OCI-LY7 (cell line): Measurements from ENCODE around the gene ENAH. TPM values are rescaled to one million over a fixed set of nuclear protein-coding genes. Genes with fewer than 3 reads are reported as not detected.
"Not testable (repeated sequence)": the region's sequence is repeated elsewhere in the genome, so short reads cannot be mapped to it uniquely, and the experiment has no call there.

Source experiments
- BruUV-seq: library from RNA; stranded (reverse); fragments of 400-500 nt; replicated peaks from 2 replicates; lab custom pipeline; 2021; lab: Mats Ljungman, UMichigan
- CTCF ChIA-PET: fragments of 300-600 bp; sonication (Branson Sonifier 250); formaldehyde crosslinking; loops from one replicate; lab custom pipeline; 2022; ENCODE audit warnings: antibody characterized with exemption; ENCODE audit not compliant: unreplicated experiment; lab: Charles Lee
- POLR2A ChIA-PET: fragments of 300-600 bp; sonication (Branson Sonifier 250); formaldehyde crosslinking; loops from one replicate; lab custom pipeline; 2022; ENCODE audit warnings: antibody characterized with exemption; lab: Charles Lee
- DNase-seq: peaks from one replicate; pipeline ENCODE4 v3.0.0-alpha.2; 2015; ENCODE audit warnings: low spot score
- H2AFZ ChIP-seq: fragments of 200-600 bp; sonication (generic), shearing (Covaris generic); 2 replicates; pipeline ENCODE4 v1.6.1; 2014; ENCODE audit warnings: mild to moderate bottlenecking, antibody characterized with exemption, low read length, moderate library complexity
- H3K27ac ChIP-seq: fragments of 200-600 bp; sonication (generic); 2 replicates; pipeline ENCODE4 v1.5.1; 2014; ENCODE audit warnings: mixed run types, low read depth, mild to moderate bottlenecking, moderate library complexity, low read length, inconsistent platforms; ENCODE audit not compliant: poor library complexity, severe bottlenecking
- H3K36me3 ChIP-seq: fragments of 200-600 bp; sonication (generic); 2 replicates; pipeline ENCODE4 v1.6.1; 2014; ENCODE audit warnings: mild to moderate bottlenecking, antibody characterized with exemption, low read length, moderate library complexity, mixed read lengths; ENCODE audit not compliant: insufficient read depth
- H3K4me1 ChIP-seq: fragments of 200-600 bp; sonication (generic); 2 replicates; pipeline ENCODE4 v1.5.1; 2014; ENCODE audit warnings: mild to moderate bottlenecking, low read length; ENCODE audit not compliant: insufficient read depth, poor library complexity, severe bottlenecking
- H3K4me2 ChIP-seq: fragments of 200-600 bp; sonication (generic); 2 replicates; pipeline ENCODE4 v1.6.1; 2014; ENCODE audit warnings: mild to moderate bottlenecking, low read length
- H3K4me3 ChIP-seq: fragments of 200-600 bp; sonication (generic); 2 replicates; pipeline ENCODE4 v1.5.1; 2014; ENCODE audit warnings: mild to moderate bottlenecking, low read depth, low read length; ENCODE audit not compliant: poor library complexity, severe bottlenecking
- H3K79me2 ChIP-seq: fragments of 200-600 bp; sonication (generic); 2 replicates; pipeline ENCODE4 v1.6.1; 2016; ENCODE audit warnings: low read depth, mild to moderate bottlenecking, low read length, moderate library complexity, mixed read lengths; ENCODE audit not compliant: insufficient read depth
- H3K9me2 ChIP-seq: fragments of 200-600 bp; sonication (generic); 2 replicates; pipeline ENCODE4 v1.6.1; 2016; ENCODE audit warnings: mild to moderate bottlenecking, low read length, mixed read lengths; ENCODE audit not compliant: insufficient read depth
- H3K9me3 ChIP-seq: fragments of 200-600 bp; sonication (generic); 2 replicates; pipeline ENCODE4 v1.6.1; 2014; ENCODE audit warnings: mild to moderate bottlenecking, mixed run types, low read length, mixed read lengths
- H4K20me1 ChIP-seq: fragments of 200-600 bp; sonication (generic); 2 replicates; pipeline ENCODE4 v1.6.1; 2014; ENCODE audit warnings: mild to moderate bottlenecking, antibody characterized with exemption, low read length, moderate library complexity, mixed read lengths; ENCODE audit not compliant: insufficient read depth
- EZH2phosphoT487 ChIP-seq: fragments of 200-600 bp; sonication (generic); IDR thresholded peaks from 2 replicates; pipeline ENCODE4 v1.6.1; 2018; ENCODE audit warnings: low read depth, borderline replicate concordance, mild to moderate bottlenecking, mixed run types, antibody characterized with exemption, low read length, moderate library complexity, mixed read lengths
- intact Hi-C: fragments of 100-400 bp; cut with micrococcal nuclease; formaldehyde crosslinking; loops from one replicate; pipeline ENCODE4 v1.10.0; 2022; ENCODE audit not compliant: unreplicated experiment
- total RNA-seq, 2 experiments: library from RNA; depleted of rRNA in 1 of 2; stranded (reverse); fragments of >200 nt in 1 of 2; shearing (Covaris generic) in 1 of 2; gene quantifications; 2 replicates each; pipeline ENCODE4 v1.2.3, GENCODE V29; 2014 to 2022
- TF ChIP-seq, protein P1 (sequence below): fragments of 200-600 bp; sonication (generic); conservative IDR thresholded peaks from 2 replicates; pipeline ENCODE4 v1.5.1; 2014; ENCODE audit warnings: mild to moderate bottlenecking, antibody characterized with exemption, low read length, moderate library complexity, mixed read lengths

ENAH gene
- total RNA-seq, 2 experiments from 2014 or later, result 4.6 to 18.1 TPM

GRCh38 chr1:225697428-225697827 is 44.5 kb upstream of the ENAH start:
- Histone ChIP-seq H3K4me2 (no peak overlapping the region), H3K4me3 (no peak overlapping the region), H4K20me1 (no peaks in the 10 kb centered on the region), H3K36me3 (no peaks in the 10 kb centered on the region), H3K79me2 (no peaks in the 10 kb centered on the region), H2AFZ (no peak overlapping the region), H3K4me1 (no peaks in the 10 kb centered on the region), H3K9me3 (no peaks in the 10 kb centered on the region; the same call in 1 of the 2 replicates), H3K9me2 (no peaks in the 10 kb centered on the region), H3K27ac (no peak overlapping the region)
- no TSS peak for BruUV-seq
- CTCF ChIA-PET, result no interaction called here
- no peak for DNase-seq
- intact Hi-C loops, result no loop called here
- POLR2A ChIA-PET, result interaction anchor here (0.7 to 1.7 kb wide), 2 partner anchors 10 to 102 kb away, joined by 3 to 6 read pairs; no protein-coding TSS in a partner anchor
- TF ChIP-seq EZH2phosphoT487, result no peak
- TF ChIP-seq, protein P1, sequence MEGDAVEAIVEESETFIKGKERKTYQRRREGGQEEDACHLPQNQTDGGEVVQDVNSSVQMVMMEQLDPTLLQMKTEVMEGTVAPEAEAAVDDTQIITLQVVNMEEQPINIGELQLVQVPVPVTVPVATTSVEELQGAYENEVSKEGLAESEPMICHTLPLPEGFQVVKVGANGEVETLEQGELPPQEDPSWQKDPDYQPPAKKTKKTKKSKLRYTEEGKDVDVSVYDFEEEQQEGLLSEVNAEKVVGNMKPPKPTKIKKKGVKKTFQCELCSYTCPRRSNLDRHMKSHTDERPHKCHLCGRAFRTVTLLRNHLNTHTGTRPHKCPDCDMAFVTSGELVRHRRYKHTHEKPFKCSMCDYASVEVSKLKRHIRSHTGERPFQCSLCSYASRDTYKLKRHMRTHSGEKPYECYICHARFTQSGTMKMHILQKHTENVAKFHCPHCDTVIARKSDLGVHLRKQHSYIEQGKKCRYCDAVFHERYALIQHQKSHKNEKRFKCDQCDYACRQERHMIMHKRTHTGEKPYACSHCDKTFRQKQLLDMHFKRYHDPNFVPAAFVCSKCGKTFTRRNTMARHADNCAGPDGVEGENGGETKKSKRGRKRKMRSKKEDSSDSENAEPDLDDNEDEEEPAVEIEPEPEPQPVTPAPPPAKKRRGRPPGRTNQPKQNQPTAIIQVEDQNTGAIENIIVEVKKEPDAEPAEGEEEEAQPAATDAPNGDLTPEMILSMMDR, result no peak

GRCh38 chr1:225695578-225696337 is 42.8 kb upstream of the ENAH start:
- no peak for DNase-seq
- Histone ChIP-seq H3K27ac (no peak overlapping the region), H3K9me2 (no peaks in the 10 kb centered on the region), H3K4me2 (no peak overlapping the region), H2AFZ (no peak overlapping the region), H3K4me3 (no peak overlapping the region), H3K36me3 (no peaks in the 10 kb centered on the region), H3K9me3 (no peaks in the 10 kb centered on the region; the same call in 1 of the 2 replicates), H3K4me1 (no peaks in the 10 kb centered on the region), H3K79me2 (no peaks in the 10 kb centered on the region), H4K20me1 (no peaks in the 10 kb centered on the region)
- TF ChIP-seq, protein P1, result no peak
- no peak for TF ChIP-seq EZH2phosphoT487
- intact Hi-C loops, result no loop called here
- ChIA-PET POLR2A (no interaction called here), CTCF (no interaction called here)
- no TSS peak for BruUV-seq

DNA sequence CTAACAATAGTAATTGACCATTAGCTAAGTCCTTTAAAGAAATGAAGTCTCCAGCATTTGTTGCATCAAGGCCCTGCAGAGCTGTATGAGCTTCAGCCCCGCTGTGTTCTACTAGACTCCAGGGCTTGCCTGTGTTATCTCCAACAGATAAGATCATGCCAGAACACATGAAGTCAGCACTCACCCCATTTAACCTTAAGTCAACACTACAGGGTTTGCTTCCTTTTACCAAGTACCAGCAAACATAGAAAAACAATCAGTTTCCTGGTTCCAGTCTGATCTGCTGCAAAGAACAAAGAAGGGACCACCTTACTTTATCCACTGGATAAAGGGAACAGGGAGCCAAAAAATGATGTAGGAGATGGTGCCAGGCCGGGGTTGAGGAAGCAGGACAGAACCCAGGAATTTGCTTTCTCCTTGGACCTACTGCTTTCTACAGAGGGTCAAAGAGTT is 41.3 kb upstream of the ENAH start:
- no peaks in the 10 kb centered on the region for H3K79me2 ChIP-seq
- H3K4me1 ChIP-seq, result no peaks in the 10 kb centered on the region
- H3K4me3 ChIP-seq, result no peak overlapping the region
- DNase-seq, result no peak
- no peak overlapping the region for H3K4me2 ChIP-seq
- H3K9me2 ChIP-seq, result no peaks in the 10 kb centered on the region
- H3K36me3 ChIP-seq, result no peaks in the 10 kb centered on the region
- POLR2A ChIA-PET, result no interaction called here
- no TSS peak for BruUV-seq
- H3K9me3 ChIP-seq, result no peaks in the 10 kb centered on the region; the same call in 1 of the 2 replicates
- H4K20me1 ChIP-seq, result no peaks in the 10 kb centered on the region
- TF ChIP-seq, protein P1, result no peak
- no peak for TF ChIP-seq EZH2phosphoT487
- intact Hi-C loops, result no loop called here
- H2AFZ ChIP-seq, result no peak overlapping the region
- CTCF ChIA-PET, result no interaction called here
- H3K27ac ChIP-seq, result no peak overlapping the region

- H4K20me1 ChIP-seq, H3K4me1 ChIP-seq, intact Hi-C loops, H3K9me2 ChIP-seq, BruUV-seq, H3K4me3 ChIP-seq, H3K9me3 ChIP-seq, H3K4me2 ChIP-seq, H3K27ac ChIP-seq, H2AFZ ChIP-seq, CTCF ChIA-PET, H3K79me2 ChIP-seq, DNase-seq, H3K36me3 ChIP-seq: not testable (repeated sequence)
- POLR2A ChIA-PET, result interaction anchor here (1.3 kb wide), 1 partner anchor 23 kb away, joined by 3 read pairs; no protein-coding TSS in a partner anchor
These were observed 40.8 kb upstream of the ENAH start for GRCh38 chr1:225693697-225694096.
